ENCODE data around the gene MYO1A. TPM values are rescaled to one million over a fixed set of nuclear protein-coding genes. Genes with fewer than 3 reads are reported as not detected.
A peak's percentile ranks its signal among the peaks of the same experiment; 100 is the strongest.

The MYO1A gene
- total RNA-seq, 1 donor from 2014 or later: 0.27 TPM

GRCh38 chr12:57006809-57007475 is 43.0 kb downstream of the MYO1A start:
- peak overlapping the region; percentile 79 for H3K4me3 Mint-ChIP-seq
- H3K36me3 Mint-ChIP-seq: peaks cover 13% of the 10 kb centered on the region
- peaks cover 25% of the 10 kb centered on the region for H3K4me1 Mint-ChIP-seq
- H3K27ac Mint-ChIP-seq: peak overlapping the region; percentile 85
- peaks cover 2% of the 10 kb centered on the region for H3K27me3 Mint-ChIP-seq (ENCODE audit: low read depth)
- TF ChIP-seq CTCF (IDR thresholded peaks at IDR 0.05; ENCODE audit: unreplicated experiment): no peak
- no peak for DNase-seq (ENCODE audit: low spot score in 2 of 2, unreplicated experiment in 2 of 2)
- no peaks in the 10 kb centered on the region for H3K9me3 Mint-ChIP-seq

GRCh38 chr12:57005980-57006808 is 43.7 kb downstream of the MYO1A start, which contains the start of gene ZBTB39:
TSS of gene ZBTB39 (minus strand) at chr12:57006546. CDS start at chr12:57004917, 1,629 bp downstream.
- Mint-ChIP-seq H3K4me3 (peak within 1 kb of the TSS; percentile 85), H3K27me3 (ENCODE audit: low read depth) (no peaks in the 10 kb centered on the region), H3K27ac (peak within 1 kb of the TSS; percentile 90), H3K36me3 (peaks cover 13% of the 10 kb centered on the region), H3K4me1 (peaks cover 25% of the 10 kb centered on the region), H3K9me3 (no peaks in the 10 kb centered on the region)
- no peak for TF ChIP-seq CTCF (IDR thresholded peaks at IDR 0.05; ENCODE audit: unreplicated experiment)
- peak; percentile 66 to 75 for DNase-seq (ENCODE audit: low spot score in 2 of 2, unreplicated experiment in 2 of 2)

GRCh38 chr12:57004651-57005050 is 45.3 kb downstream of the MYO1A start:
- TF ChIP-seq CTCF (IDR thresholded peaks at IDR 0.05; ENCODE audit: unreplicated experiment): no peak
- Mint-ChIP-seq H3K4me3 (peak overlapping the region; percentile 85), H3K9me3 (no peaks in the 10 kb centered on the region), H3K27ac (no peak overlapping the region), H3K36me3 (peaks cover 15% of the 10 kb centered on the region), H3K4me1 (peaks cover 25% of the 10 kb centered on the region), H3K27me3 (ENCODE audit: low read depth) (no peaks in the 10 kb centered on the region)
- DNase-seq (ENCODE audit: low spot score in 2 of 2, unreplicated experiment in 2 of 2): no peak

GRCh38 chr12:57003395-57003794 is 46.5 kb downstream of the MYO1A start:
- DNase-seq (ENCODE audit: low spot score in 2 of 2, unreplicated experiment in 2 of 2): no peak
- Mint-ChIP-seq H3K4me3 (no peak overlapping the region), H3K4me1 (peaks cover 19% of the 10 kb centered on the region), H3K36me3 (peaks cover 17% of the 10 kb centered on the region), H3K27me3 (ENCODE audit: low read depth) (no peaks in the 10 kb centered on the region), H3K27ac (no peak overlapping the region), H3K9me3 (no peaks in the 10 kb centered on the region)
- no peak for TF ChIP-seq CTCF (IDR thresholded peaks at IDR 0.05; ENCODE audit: unreplicated experiment)

GRCh38 chr12:57001448-57001906 is 48.5 kb downstream of the MYO1A start:
- Mint-ChIP-seq H3K4me1 (peaks cover 11% of the 10 kb centered on the region), H3K36me3 (peaks cover 17% of the 10 kb centered on the region), H3K27ac (no peak overlapping the region), H3K9me3 (no peaks in the 10 kb centered on the region), H3K27me3 (ENCODE audit: low read depth) (no peaks in the 10 kb centered on the region), H3K4me3 (no peak overlapping the region)
- peak; percentile 81 for TF ChIP-seq CTCF (IDR thresholded peaks at IDR 0.05; ENCODE audit: unreplicated experiment)
- DNase-seq (ENCODE audit: low spot score in 2 of 2, unreplicated experiment in 2 of 2): peak; percentile 54 to 66
